ENCODE measurements around the gene INO80.

GRCh38 chr15:40984406-40984805, 131.7 kb downstream of the INO80 start:
- TF ChIP-seq POLR2AphosphoS5 (IDR thresholded peaks at IDR 0.05) (no peak), CTCF (IDR thresholded peaks at IDR 0.05) (no peak), POLR2A (IDR thresholded peaks at IDR 0.05) (no peak), EP300 (IDR thresholded peaks at IDR 0.05) (no peak)

Measured in sigmoid colon (tissue), 4 donors.